Epithelial cell of proximal tubule (primary cell): Measurements from ENCODE around the gene CRELD2. TPM values are rescaled to one million over a fixed set of nuclear protein-coding genes. Genes with fewer than 3 reads are reported as not detected.

ENCODE experiments used
- DNase-seq: peaks from one replicate; pipeline ENCODE4 v3.0.0-alpha.2; 2011; ENCODE audit warnings: low read depth
- H3K4me3 ChIP-seq: 2 replicates; pipeline ENCODE4 v1.5.1; 2011; ENCODE audit warnings: low read depth, mild to moderate bottlenecking, low read length
- total RNA-seq: library from RNA; depleted of rRNA; stranded (reverse); fragments of >200 nt; gene quantifications from 2 replicates; pipeline ENCODE4 v1.2.3, GENCODE V29; 2015
- TF ChIP-seq, protein P1 (sequence below): conservative IDR thresholded peaks from 2 replicates; pipeline ENCODE4 v1.5.1; 2012; ENCODE audit warnings: low read depth, mild to moderate bottlenecking, low read length

Gene CRELD2
- total RNA-seq, 1 donor from 2014 or later, result 54.1 TPM

DNA sequence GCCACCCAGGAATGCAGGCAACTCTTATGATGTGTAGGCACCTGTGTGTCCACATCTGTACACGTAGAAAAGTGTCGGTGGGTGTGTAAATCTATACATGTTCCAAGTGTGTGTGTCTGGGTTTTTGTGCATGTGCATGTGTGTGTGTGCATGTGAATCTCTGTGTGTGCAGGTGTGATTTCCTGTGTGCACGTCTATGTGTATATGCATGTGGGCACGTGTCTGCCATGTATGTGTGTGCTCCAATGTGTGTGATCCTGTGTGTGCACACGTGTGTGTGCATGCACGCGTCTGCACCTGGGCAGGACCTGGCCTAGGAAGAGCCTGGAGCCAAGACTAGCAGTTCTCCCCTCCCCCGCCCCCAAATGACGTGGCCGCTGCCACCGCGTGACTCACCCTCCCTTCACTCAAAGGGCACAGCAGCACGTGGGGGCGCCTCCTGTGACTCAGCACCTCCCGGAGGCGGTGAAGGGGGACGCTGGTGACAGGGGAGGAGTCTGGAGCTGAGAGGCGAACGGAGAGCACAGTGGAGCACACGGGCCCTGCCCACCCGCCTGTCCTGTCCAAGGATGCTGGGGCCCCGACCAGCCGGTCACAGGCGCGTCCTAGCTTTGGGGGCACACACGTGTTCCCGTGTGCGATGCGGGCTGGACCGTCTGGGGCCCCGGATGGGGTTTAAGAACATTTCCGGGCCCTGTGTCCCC lies 52.2 kb downstream of the CRELD2 start:
- H3K4me3 ChIP-seq, result peak overlapping the region; percentile 59
- DNase-seq, result peak; percentile 70
- TF ChIP-seq, protein P1, sequence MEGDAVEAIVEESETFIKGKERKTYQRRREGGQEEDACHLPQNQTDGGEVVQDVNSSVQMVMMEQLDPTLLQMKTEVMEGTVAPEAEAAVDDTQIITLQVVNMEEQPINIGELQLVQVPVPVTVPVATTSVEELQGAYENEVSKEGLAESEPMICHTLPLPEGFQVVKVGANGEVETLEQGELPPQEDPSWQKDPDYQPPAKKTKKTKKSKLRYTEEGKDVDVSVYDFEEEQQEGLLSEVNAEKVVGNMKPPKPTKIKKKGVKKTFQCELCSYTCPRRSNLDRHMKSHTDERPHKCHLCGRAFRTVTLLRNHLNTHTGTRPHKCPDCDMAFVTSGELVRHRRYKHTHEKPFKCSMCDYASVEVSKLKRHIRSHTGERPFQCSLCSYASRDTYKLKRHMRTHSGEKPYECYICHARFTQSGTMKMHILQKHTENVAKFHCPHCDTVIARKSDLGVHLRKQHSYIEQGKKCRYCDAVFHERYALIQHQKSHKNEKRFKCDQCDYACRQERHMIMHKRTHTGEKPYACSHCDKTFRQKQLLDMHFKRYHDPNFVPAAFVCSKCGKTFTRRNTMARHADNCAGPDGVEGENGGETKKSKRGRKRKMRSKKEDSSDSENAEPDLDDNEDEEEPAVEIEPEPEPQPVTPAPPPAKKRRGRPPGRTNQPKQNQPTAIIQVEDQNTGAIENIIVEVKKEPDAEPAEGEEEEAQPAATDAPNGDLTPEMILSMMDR, result no peak

DNA sequence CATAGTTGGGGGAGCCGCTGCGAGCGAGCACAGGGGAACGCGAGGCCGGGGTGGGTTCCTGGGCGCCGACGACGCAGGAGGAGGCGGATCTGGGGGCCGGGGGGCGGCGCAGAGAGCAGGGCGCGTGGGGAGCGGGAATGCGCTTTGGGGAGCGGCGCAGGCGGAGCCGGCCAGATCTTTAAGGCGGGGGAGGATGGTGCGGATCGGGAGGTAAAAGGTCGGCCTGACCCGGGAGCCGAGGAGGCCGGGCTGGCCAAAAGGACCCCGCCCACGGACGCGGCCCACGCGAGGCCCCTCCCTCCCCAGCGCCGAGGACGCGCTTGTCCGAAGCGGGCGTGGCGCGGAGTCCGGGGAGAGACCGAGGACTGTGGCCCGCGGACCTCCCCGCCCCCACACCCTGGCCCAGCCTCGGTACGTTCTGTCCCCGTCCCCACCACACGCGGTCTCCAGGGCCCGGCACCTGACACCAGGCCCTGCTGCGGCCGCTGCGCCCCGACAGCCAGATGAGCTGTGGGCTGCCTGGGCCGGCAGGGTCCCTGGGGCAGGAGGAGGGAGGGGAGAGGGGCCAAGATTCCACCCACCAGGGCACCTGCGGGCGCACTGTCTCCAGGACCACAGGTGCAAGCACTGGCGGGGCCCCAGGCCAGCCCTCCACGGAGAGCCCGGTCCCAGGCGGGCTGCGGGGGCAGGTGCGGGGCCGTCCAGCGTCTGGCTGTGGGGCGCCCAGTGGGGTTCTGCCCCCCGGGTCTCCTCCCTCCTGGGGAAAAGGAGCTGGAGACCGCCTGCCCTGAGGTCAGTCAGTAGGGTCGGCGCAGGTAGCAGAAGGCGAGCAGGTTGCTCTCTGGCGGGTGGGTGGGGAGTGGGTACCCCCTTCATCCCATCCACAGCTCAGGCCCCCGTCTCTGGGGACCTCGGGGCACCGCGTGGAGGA lies 53.1 kb downstream of the CRELD2 start:
- no peak for DNase-seq
- H3K4me3 ChIP-seq, result peak overlapping the region; percentile 59
- TF ChIP-seq, protein P1, result no peak

DNA sequence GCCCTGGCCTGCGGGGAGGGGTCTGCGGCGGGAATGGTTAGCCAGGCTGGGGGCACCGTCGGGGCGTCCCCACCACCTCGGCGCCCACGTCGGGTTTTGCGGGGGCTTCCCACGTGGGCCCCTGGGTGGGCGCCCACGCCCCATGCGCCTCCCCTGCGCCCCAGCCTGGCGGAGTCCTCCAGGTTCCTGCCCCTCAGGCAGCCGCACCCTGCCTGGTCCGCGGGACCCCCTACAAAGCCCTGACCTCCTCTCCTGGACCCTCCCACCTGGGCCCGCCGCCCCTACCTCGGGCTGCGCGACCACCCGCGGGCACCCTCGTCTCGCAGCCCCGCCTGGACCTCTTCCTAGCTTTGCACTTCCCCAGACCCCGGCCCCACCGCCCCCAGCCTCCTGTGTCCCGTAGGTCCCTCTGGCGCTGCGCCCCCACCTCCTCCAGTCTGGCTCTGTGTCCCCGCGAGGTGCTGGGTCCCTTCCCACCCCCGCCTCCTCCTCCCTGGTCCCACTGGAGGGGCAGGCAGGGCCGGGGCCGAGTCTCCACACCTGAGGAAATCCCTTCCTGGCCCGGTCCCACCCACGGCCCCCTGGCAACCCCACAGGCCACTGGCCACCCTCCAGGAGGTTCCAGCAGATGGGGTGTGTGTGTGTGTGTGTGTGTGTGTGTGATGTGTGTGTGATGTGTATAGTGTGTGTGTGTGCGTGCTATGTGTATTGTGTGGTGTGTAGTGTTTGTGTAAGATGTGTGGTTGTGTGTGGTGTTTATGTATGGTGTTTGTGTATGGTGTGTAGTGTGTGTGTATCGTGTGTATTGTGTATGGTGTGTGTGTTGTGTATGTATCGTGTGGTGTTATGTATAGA lies 54.0 kb downstream of the CRELD2 start:
- TF ChIP-seq, protein P1, result no peak
- peak overlapping the region; percentile 59 for H3K4me3 ChIP-seq
- DNase-seq, result no peak

DNA sequence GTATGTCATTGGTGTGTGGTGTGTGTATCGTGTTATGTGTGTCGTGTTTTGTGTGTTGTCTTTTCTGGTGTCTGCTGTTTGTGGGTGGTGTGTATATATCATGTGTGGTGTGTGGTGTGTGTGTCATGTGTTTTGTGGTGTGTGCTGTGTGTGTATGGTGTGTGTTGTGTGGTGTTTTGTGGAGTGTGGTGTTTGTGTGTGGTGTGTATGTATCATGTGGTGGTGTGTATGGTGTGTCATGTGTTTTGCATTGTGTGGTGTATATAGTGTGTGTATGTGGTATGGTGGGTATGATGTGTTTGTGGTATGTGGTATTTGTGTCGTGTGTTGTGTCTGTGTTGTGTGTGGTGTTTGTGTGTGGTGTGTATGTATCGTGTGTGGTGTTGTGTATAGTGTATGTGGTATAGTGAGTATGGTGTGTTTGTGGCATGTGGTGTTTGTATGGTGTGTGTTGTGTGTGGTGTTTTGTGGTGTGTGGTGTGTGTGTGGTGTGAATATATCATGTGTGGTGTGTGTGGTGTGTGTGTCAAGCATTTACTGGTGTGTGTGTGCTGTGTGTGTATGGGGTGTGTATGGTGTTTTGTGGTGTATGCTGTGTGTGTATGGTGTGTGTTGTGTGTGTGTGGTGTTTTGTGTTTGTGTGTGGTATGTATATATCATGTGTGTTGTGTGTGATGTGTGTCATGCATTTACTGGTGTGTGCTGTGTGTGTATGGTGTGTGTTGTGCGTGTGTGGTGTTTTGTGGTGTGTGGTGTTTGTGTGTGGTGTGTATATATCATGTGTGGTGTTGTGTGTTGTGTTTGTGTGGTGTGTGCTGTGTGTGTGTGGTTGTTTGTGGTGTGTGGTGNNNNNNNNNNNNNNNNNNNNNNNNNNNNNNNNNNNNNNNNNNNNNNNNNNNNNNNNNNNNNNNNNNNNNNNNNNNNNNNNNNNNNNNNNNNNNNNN lies 54.9 kb downstream of the CRELD2 start:
- DNase-seq, result no peak
- H3K4me3 ChIP-seq, result no peak overlapping the region
- TF ChIP-seq, protein P1, result no peak

DNA sequence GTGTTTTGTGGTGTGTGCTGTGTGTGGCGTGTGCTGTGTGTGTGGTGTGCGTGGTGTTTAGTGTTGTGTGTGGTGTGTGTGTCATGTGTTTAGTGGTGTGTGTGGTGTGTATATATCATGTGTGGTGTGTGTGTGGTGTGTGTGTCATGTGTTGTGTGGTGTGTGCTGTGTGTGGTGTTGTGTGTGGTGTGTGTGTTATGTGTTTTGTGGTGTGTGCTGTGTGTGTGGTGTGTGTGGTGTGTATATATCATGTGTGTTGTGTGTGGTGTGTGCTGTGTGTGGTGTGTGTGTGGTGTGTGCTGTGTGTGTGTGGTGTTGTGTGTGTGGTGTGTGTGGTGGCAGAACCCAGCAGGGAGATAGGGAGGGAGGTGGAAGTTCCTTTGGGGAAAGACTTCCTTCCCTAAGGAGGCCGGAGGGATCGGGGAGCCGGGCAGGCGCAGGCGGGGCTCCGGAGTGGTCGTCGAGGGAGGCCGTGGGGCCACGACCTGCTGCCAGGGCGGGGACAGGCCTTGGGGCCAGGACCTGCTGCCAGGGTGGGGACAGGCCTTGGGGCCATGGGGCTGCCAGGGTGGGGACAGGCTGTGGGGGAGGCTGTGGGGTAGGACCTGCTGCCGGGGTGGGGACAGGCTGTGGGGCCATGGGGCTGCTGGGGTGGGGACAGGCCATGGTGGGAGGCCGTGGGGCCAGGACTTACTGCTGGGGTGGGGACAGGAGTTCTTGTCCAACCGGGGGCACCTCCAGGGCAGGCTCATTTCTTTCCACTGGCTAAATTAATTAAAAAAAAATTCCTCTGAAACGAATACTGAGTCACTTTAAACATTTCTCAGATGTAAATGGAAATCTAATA lies 57.3 kb downstream of the CRELD2 start:
- H3K4me3 ChIP-seq, result no peak overlapping the region
- TF ChIP-seq, protein P1, result no peak
- no peak for DNase-seq
